EL (cell line): ENCODE data around the gene TSPYL1.
"Not testable (repeated sequence)": the region's sequence is repeated elsewhere in the genome, so short reads cannot be mapped to it uniquely, and the experiment has no call there.

ENCODE experiments used
- DNase-seq: peaks from one replicate; pipeline ENCODE4 v3.0.0-alpha.2; 2016

TSPYL1 gene

GRCh38 chr6:116292553-116292952, 12.8 kb upstream of the TSPYL1 start:
- no peak for DNase-seq

- no peak for DNase-seq
These were observed 12.1 kb upstream of the TSPYL1 start for GRCh38 chr6:116291701-116292396.

- no peak for DNase-seq
These were observed 11.1 kb upstream of the TSPYL1 start for GRCh38 chr6:116290799-116291198.

GRCh38 chr6:116289876-116290275, 10.1 kb upstream of the TSPYL1 start:
- DNase-seq: no peak

GRCh38 chr6:116287689-116288282, 8.1 kb upstream of the TSPYL1 start:
- DNase-seq: peak; percentile 48

- DNase-seq: no peak
These were observed 7.1 kb upstream of the TSPYL1 start for GRCh38 chr6:116286773-116287358.

GRCh38 chr6:116284984-116285383, 5.3 kb upstream of the TSPYL1 start:
- DNase-seq: not testable (repeated sequence)

- no peak for DNase-seq
These were observed 3.5 kb upstream of the TSPYL1 start for GRCh38 chr6:116283191-116283590.

- DNase-seq: no peak
These were observed 3.0 kb upstream of the TSPYL1 start for GRCh38 chr6:116282698-116283097.

GRCh38 chr6:116280933-116281316, 1.2 kb upstream of the TSPYL1 start:
- no peak for DNase-seq

GRCh38 chr6:116280161-116280932, 617 bp upstream of the TSPYL1 start:
- no peak for DNase-seq

GRCh38 chr6:116278854-116279231, 887 bp downstream of the TSPYL1 start:
- DNase-seq: no peak

GRCh38 chr6:116278481-116278829, 1.3 kb downstream of the TSPYL1 start:
- DNase-seq: no peak

GRCh38 chr6:116277124-116277523, 2.6 kb downstream of the TSPYL1 start:
- DNase-seq: no peak

GRCh38 chr6:116271149-116271708, 8.5 kb downstream of the TSPYL1 start:
- no peak for DNase-seq

GRCh38 chr6:116268589-116269293, 11.0 kb downstream of the TSPYL1 start:
- DNase-seq: peak; percentile 83

- peak; percentile 29 for DNase-seq
These were observed 11.7 kb downstream of the TSPYL1 start for GRCh38 chr6:116267836-116268588.

- DNase-seq: peak; percentile 66
These were observed 12.9 kb downstream of the TSPYL1 start for GRCh38 chr6:116266803-116267202.

GRCh38 chr6:116265041-116265829, 14.5 kb downstream of the TSPYL1 start:
- peak; percentile 46 for DNase-seq

- DNase-seq: no peak
These were observed 16.4 kb downstream of the TSPYL1 start for GRCh38 chr6:116263353-116263752.

GRCh38 chr6:116258520-116258919, 21.2 kb downstream of the TSPYL1 start:
- no peak for DNase-seq
